Left cardiac atrium (tissue), 4 donors: ENCODE results near the gene GAS2. TPM values are rescaled to one million over a fixed set of nuclear protein-coding genes. Genes with fewer than 3 reads are reported as not detected.

Experiments used
- ATAC-seq, 2 donors: fragments of 200-7000 bp; cut with Tn5 transposase; one replicate each; pipeline ENCODE4 v1.9.1; 2020; ENCODE audit warnings: mild to moderate bottlenecking in 2 of 2, moderate library complexity in 2 of 2
- DNase-seq: peaks from one replicate; pipeline ENCODE4 v3.0.0-alpha.2; 2020
- intact Hi-C, 2 donors: fragments of 100-400 bp; cut with DNase I; formaldehyde crosslinking; loops; one replicate each; pipeline versions ENCODE4 v1.14.1 to v1.15.1; 2022 to 2023
- total RNA-seq, 2 donors: library from RNA; stranded (reverse); fragmentation: NEBNext Ultra II Directional; extraction: Animal tissue kit (Norgen Biotek cat#: 25700); gene quantifications; one replicate each; pipeline ENCODE4 v1.2.1, GENCODE V29; 2021
- donor health status: DM: no; HTN: yes; CAD: no.
- donor health status: DM: no; HTN: yes; CAD: no; lungs with severe emphysema.
- donor health status: DM: yes; HTN: yes; CAD: no.
- donor health status: Dilated cardiomyopathy.

GAS2 gene
- total RNA-seq, 2 donors from 2014 or later = 7.3 to 8.9 TPM

GRCh38 chr11:22774716-22775115, 108.3 kb downstream of the GAS2 start:
- DNase-seq (no peak), ATAC-seq (no peak)
- intact Hi-C loops = no loop called here

GRCh38 chr11:22775248-22775647, 108.8 kb downstream of the GAS2 start:
- DNase-seq (no peak), ATAC-seq (no peak)
- intact Hi-C loops = no loop called here

DNA sequence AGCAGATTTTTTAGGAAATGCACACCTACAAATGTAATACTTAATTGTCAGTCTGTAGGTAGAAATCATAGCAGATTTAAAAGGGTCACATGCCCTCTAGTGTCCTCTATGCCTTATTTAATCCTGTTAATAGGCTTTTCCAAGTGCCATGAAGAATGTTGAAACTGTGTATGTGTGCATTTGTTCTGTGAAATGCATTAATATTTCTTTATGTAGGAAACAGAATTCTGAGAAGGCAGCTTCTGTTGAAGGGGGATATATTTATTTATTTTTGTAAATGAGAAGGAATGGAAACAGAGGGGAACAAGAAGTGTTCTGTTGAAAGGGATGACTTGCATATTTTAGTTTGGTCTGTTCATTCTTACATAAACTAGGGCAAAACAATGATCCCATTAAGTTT, 112.2 kb downstream of the GAS2 start:
- DNase-seq (no peak), ATAC-seq (no peak)
- intact Hi-C loops = no loop called here

- ATAC-seq = no peak
- intact Hi-C loops = loop anchor here (10.0 kb wide), 2 partner anchors 105 to 445 kb away; partner anchors contain the start of gene SLC17A6 (in 1 of the 2)
- no peak for DNase-seq
Measured at GRCh38 chr11:22779850-22780249, 113.4 kb downstream of the GAS2 start.

- DNase-seq (no peak), ATAC-seq (no peak)
- intact Hi-C loops = loop anchor here (10.0 kb wide), 2 partner anchors 106 to 446 kb away; partner anchors contain the start of gene SLC17A6 (in 1 of the 2)
Measured at GRCh38 chr11:22780952-22781593, 114.7 kb downstream of the GAS2 start.

DNA sequence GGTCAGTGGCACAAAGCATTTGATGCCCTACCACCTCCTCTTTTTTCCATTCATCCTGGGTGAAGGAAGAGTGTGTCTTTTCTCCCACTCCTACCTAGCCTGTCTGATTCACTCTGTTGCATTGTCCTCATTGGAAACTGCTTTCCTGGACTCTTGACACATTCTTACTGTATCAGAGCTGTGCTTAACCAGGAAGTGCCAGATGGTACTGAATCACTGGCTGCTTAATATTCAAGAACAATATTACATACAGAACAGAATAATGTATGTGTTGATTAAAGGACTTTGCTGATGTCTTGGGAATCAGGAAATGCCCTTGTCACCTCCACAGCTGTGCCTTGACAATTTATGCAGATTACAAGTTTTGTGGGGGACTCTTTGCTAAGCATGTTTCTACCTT, 118.8 kb downstream of the GAS2 start:
- no peak for DNase-seq
- intact Hi-C loops = loop anchor here (10.0 kb wide), 2 partner anchors 110 to 450 kb away; partner anchors contain the start of gene SLC17A6 (in 1 of the 2)
- ATAC-seq = peak in 1 of 2 donors; percentile 44

DNA sequence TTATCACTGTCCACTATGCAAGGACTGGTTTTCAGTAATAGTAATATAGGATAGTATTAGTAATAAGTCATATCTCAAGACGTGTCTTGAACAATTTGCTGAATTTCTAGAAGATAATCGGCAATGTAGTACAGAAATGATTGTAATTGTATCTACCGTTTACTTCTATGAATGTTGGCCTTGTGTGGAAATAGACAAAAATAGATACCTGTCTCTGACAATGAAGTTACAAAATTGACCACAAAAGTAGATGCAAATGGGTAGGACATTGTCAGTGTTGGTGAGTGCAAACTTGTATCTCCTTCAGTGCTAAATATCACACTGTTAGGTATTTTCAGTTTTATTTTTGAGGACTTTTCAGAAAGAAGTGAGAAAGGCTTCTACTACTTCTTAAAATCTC, 120.1 kb downstream of the GAS2 start:
- no peak for DNase-seq
- ATAC-seq = no peak
- intact Hi-C loops = loop anchor here (10.0 kb wide), 2 partner anchors 112 to 452 kb away; partner anchors contain the start of gene SLC17A6 (in 1 of the 2)

GRCh38 chr11:22787055-22787454, 120.6 kb downstream of the GAS2 start:
- ATAC-seq = no peak
- no peak for DNase-seq
- intact Hi-C loops = loop anchor here (1.0 to 10.0 kb wide), 3 partner anchors 112 to 453 kb away; partner anchors contain the start of gene SLC17A6 (in 1 of the 2)

GRCh38 chr11:22787551-22788162, 121.2 kb downstream of the GAS2 start:
- no peak for DNase-seq
- intact Hi-C loops = loop anchor here (1.0 to 10.0 kb wide), 3 partner anchors 113 to 453 kb away; partner anchors contain the start of gene SLC17A6 (in 1 of the 2)

DNA sequence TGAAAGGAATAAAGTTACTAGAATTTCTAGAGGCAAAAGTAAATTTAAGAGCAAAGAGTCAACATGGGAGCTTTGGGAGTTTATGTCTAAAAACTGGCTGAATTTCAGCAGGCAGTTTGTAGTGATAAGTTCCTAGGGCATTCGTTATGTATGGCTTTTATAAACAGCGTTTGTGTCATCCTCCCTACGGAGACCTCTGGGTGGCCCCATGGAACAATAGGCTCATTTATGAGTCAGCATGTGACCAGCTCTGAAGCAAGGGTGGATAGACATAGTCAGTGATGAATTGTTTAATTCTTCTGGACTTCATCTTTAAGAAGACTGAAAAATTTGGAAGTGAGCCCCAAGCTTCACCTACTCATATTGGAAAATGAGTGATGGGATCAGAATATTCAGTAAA, 126.1 kb downstream of the GAS2 start:
- DNase-seq = no peak
- intact Hi-C loops = no loop called here
- no peak for ATAC-seq

More at GRCh38 chr11:22787551-22788162, 121.2 kb downstream of the GAS2 start:
- no peak for ATAC-seq

DNA sequence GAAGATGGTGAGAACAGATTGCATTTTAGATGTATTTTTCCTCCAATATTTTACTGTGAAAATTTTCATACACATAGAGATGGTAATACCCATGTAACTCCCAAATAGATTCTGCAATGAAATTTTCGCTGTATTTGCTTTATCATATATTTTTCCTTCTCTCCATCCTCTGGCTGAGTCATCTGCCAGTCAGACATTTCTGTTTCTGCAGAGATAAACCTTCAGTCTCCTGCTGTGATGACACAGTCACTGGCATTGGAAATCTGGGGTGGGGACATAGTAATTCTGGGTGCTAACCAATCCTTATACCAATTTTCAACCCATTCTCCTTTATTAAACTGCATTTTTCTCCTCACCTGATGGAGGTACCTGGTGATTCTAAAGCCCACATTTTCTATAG, 129.5 kb downstream of the GAS2 start:
- intact Hi-C loops = no loop called here
- DNase-seq (no peak), ATAC-seq (no peak)

- DNase-seq = no peak
- no peak for ATAC-seq
- intact Hi-C loops = no loop called here
Measured at GRCh38 chr11:22797047-22797446, 130.6 kb downstream of the GAS2 start.

GRCh38 chr11:22798901-22799300, 132.5 kb downstream of the GAS2 start:
- DNase-seq (no peak), ATAC-seq (peak; percentile 44 to 71)
- intact Hi-C loops = no loop called here

- no peak for ATAC-seq
- intact Hi-C loops = no loop called here
- DNase-seq = no peak
Measured at GRCh38 chr11:22800482-22800881, 134.1 kb downstream of the GAS2 start.

- DNase-seq = no peak
- intact Hi-C loops = no loop called here
- no peak for ATAC-seq
Measured at GRCh38 chr11:22802861-22803260, 136.4 kb downstream of the GAS2 start.

DNA sequence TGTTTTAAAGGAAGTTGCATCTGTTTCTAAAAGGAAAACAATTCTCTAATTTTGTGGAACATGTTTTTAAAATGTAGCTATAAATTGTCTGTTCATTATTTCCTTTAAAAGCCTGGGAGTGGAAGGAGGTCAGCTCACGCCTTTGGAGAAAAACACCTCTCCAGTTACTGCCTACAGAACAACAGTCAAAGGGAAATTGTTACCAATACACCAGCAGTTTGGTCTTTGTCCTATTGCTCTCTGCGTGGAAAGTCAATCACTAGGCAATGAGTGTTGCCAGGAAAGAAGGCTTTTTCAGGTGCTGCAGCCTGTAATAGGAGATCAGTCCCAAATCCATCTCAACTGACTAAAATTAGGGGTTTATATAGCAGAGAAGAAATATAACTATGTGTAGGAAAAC, 141.0 kb downstream of the GAS2 start:
- DNase-seq (no peak), ATAC-seq (no peak)
- intact Hi-C loops = no loop called here

- no peak for DNase-seq
- intact Hi-C loops = no loop called here
- peak in 1 of 2 donors; percentile 43 for ATAC-seq
Measured at GRCh38 chr11:22807855-22808570, 141.6 kb downstream of the GAS2 start.

DNA sequence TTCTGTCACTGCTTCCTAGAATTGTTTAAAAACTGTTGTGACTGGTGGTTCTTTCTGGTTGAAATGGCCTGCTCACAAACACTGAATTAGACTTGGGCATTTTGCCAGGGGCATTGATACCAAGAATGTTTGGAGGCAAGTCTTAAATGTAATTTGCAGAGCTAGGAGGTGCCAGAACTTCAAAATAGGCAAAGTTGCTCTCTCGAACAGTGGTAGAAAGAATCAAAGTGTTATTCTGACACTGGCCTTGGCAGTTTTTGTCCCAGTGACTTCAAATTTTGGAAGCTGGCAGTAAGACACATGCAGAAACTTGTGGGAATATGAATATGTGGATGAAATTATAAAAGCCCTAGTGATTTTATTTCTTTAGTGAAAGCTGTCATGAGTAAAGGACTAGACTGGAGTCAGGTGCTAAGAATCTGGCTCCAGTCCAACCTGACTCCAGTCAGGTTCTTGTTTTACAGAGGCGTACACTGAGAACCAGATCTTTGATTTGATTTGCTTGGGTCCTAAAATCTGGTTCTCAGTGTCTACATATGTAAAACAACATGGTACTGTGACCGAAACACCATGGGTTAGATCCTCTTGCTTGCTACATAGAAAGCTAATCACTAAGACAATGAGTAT, 142.3 kb downstream of the GAS2 start:
- peak in 1 of 2 donors; percentile 50 for ATAC-seq
- intact Hi-C loops = no loop called here
- DNase-seq = no peak

DNA sequence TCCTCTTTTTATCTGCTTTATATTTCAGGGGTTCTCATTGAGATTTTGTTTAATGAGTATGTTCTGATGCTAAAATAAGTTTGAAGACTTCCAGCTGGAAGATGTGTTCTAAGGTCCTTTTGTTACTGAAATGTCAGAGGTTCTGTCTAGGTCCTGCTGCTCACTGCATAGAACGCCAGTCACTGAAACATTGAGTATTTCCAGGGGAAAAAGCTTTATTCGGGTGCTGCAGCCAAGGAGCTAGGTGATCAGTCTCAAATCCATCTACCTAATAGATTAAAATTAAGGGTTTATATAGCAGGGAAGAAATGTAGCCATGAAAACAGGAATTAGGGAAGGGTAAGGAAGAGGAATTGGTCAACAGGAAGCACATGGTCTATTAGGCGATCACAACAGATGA, 143.5 kb downstream of the GAS2 start:
- no peak for DNase-seq
- no peak for ATAC-seq
- intact Hi-C loops = no loop called here

- no peak for ATAC-seq
- intact Hi-C loops = no loop called here
- no peak for DNase-seq
Measured at GRCh38 chr11:22822203-22822602, 155.8 kb downstream of the GAS2 start.
